Mesenchymal stem cell (in vitro differentiated cells and primary cell): ENCODE measurements around the gene PA2G4.

Experiments used
- DNase-seq: peaks from one replicate; pipeline ENCODE4 v3.0.0-alpha.2; 2013
- H2AFZ ChIP-seq: one replicate; pipeline ENCODE4 v1.6.1; 2013; ENCODE audit warnings: low read depth, mild to moderate bottlenecking, control low read depth, inconsistent platforms, low read length, moderate library complexity
- H2AK5ac ChIP-seq: 2 replicates; pipeline ENCODE4 v1.6.1; 2013; ENCODE audit warnings: low read length, moderate library complexity, mild to moderate bottlenecking, inconsistent platforms; ENCODE audit not compliant: severe bottlenecking
- H2BK120ac ChIP-seq: one replicate; pipeline ENCODE4 v1.6.1; 2013; ENCODE audit warnings: low read depth, mild to moderate bottlenecking, inconsistent platforms, low read length, moderate library complexity
- H2BK12ac ChIP-seq, 2 experiments: one replicate each; pipeline ENCODE4 v1.6.1; 2013; ENCODE audit warnings: inconsistent platforms in 2 of 2, low read length in 2 of 2, mild to moderate bottlenecking in 2 of 2, moderate library complexity in 2 of 2, control low read depth in 1 of 2
- H2BK15ac ChIP-seq: one replicate; pipeline ENCODE4 v1.6.1; 2013; ENCODE audit warnings: mild to moderate bottlenecking, low read depth, inconsistent platforms; ENCODE audit not compliant: poor library complexity, severe bottlenecking
- H2BK5ac ChIP-seq: 2 replicates; pipeline ENCODE4 v1.6.1; 2013; ENCODE audit warnings: low read depth, mild to moderate bottlenecking, low read length, control low read depth, inconsistent platforms; ENCODE audit not compliant: poor library complexity, severe bottlenecking
- H3K14ac ChIP-seq, 2 experiments: one replicate each; pipeline ENCODE4 v1.6.1; 2013; ENCODE audit warnings: inconsistent platforms in 2 of 2, low read length in 2 of 2, control low read depth in 1 of 2, mild to moderate bottlenecking in 1 of 2, moderate library complexity in 1 of 2
- H3K18ac ChIP-seq, 2 experiments: one replicate each; pipeline ENCODE4 v1.6.1; 2013; ENCODE audit warnings: inconsistent platforms in 2 of 2, low read length in 2 of 2, control low read depth in 1 of 2, low read depth in 1 of 2, mild to moderate bottlenecking in 1 of 2
- H3K23ac ChIP-seq, 2 experiments: one replicate each; pipeline ENCODE4 v1.6.1; 2013; ENCODE audit warnings: inconsistent platforms in 2 of 2, low read length in 2 of 2, mild to moderate bottlenecking in 2 of 2, moderate library complexity in 2 of 2, control low read depth in 1 of 2
- H3K27ac ChIP-seq: 2 replicates; pipeline ENCODE4 v1.5.1; 2013; ENCODE audit warnings: mild to moderate bottlenecking, moderate library complexity, low read length, control low read depth, inconsistent platforms; ENCODE audit not compliant: poor library complexity, severe bottlenecking
- H3K27me3 ChIP-seq, 2 experiments: 2 replicates each; pipeline versions ENCODE4 v1.6.1 to v1.7.0; 2013; ENCODE audit warnings: low read length in 2 of 2, mild to moderate bottlenecking in 2 of 2, moderate library complexity in 2 of 2, control low read depth in 1 of 2, inconsistent platforms in 1 of 2; ENCODE audit not compliant: control insufficient read depth in 1 of 2, insufficient read depth in 1 of 2
- H3K36me3 ChIP-seq, 2 experiments: 2 replicates each; pipeline versions ENCODE4 v1.6.1 to v1.7.0; 2013; ENCODE audit warnings: low read length in 2 of 2, control low read depth in 1 of 2, inconsistent platforms in 1 of 2, low read depth in 1 of 2, mild to moderate bottlenecking in 1 of 2; ENCODE audit not compliant: insufficient read depth in 2 of 2, control insufficient read depth in 1 of 2
- H3K4ac ChIP-seq, 2 experiments: one replicate each; pipeline ENCODE4 v1.6.1; 2013; ENCODE audit warnings: inconsistent platforms in 2 of 2, low read length in 2 of 2, mild to moderate bottlenecking in 2 of 2, moderate library complexity in 2 of 2, control low read depth in 1 of 2, low read depth in 1 of 2
- H3K4me1 ChIP-seq: 2 replicates; pipeline ENCODE4 v1.6.1; 2013; ENCODE audit warnings: low read depth, low read length, control low read depth; ENCODE audit not compliant: control insufficient read depth, insufficient read depth
- H3K4me2 ChIP-seq: 2 replicates; pipeline ENCODE4 v1.6.1; 2013; ENCODE audit warnings: low read length, mild to moderate bottlenecking, inconsistent platforms; ENCODE audit not compliant: poor library complexity, severe bottlenecking
- H3K4me3 ChIP-seq, 2 experiments: 2 replicates each; pipeline versions ENCODE4 v1.5.1 to v1.7.0; 2013; ENCODE audit warnings: low read length in 2 of 2, mild to moderate bottlenecking in 2 of 2, control low read depth in 1 of 2, low read depth in 1 of 2; ENCODE audit not compliant: insufficient read depth in 1 of 2
- H3K79me1 ChIP-seq: replicated peaks from 2 replicates; pipeline ENCODE4 v1.6.1; 2013; ENCODE audit warnings: mild to moderate bottlenecking, control low read depth, low read length, inconsistent platforms; ENCODE audit not compliant: poor library complexity, severe bottlenecking
- H3K9ac ChIP-seq: 2 replicates; pipeline ENCODE4 v1.7.0; 2013; ENCODE audit warnings: mild to moderate bottlenecking, low read length, moderate library complexity
- H3K9me3 ChIP-seq: 2 replicates; pipeline ENCODE4 v1.7.0; 2013; ENCODE audit warnings: mild to moderate bottlenecking, low read length; ENCODE audit not compliant: control insufficient read depth
- H4K8ac ChIP-seq: one replicate; pipeline ENCODE4 v1.6.1; 2013; ENCODE audit warnings: inconsistent platforms, mild to moderate bottlenecking, low read length, moderate library complexity
- H4K91ac ChIP-seq: one replicate; pipeline ENCODE4 v1.6.1; 2013; ENCODE audit warnings: mild to moderate bottlenecking, low read length, inconsistent platforms
- WGBS: methylation state at CpG from one replicate; pipeline ENCODE4 v1.1.7; 2013; ENCODE audit warnings: mixed read lengths; 5-methylcytosine and 5-hydroxymethylcytosine counted together

PA2G4 gene

GRCh38 chr12:56146492-56147460, 42.4 kb downstream of the PA2G4 start:
- WGBS: 89% methylated on average over 10 of the region's 13 CpGs
- Histone ChIP-seq H3K27me3 (no peaks in the 10 kb centered on the region), H2BK15ac (no peak overlapping the region), H2BK5ac (no peak overlapping the region), H2AK5ac (no peak overlapping the region), H3K23ac (no peak overlapping the region), H3K4ac (no peak overlapping the region), H2AFZ (no peak overlapping the region), H3K4me1 (peaks cover 2% of the 10 kb centered on the region), H3K79me1 (no peaks in the 10 kb centered on the region), H4K8ac (no peak overlapping the region), H3K18ac (no peak overlapping the region), H3K9ac (no peak overlapping the region), H3K9me3 (no peaks in the 10 kb centered on the region), H3K27ac (no peak overlapping the region), H3K4me2 (no peak overlapping the region), H2BK120ac (no peak overlapping the region), H4K91ac (no peak overlapping the region), H3K14ac (no peak overlapping the region), H3K4me3 (no peak overlapping the region), H2BK12ac (no peak overlapping the region), H3K36me3 (peaks cover 29 to 35% of the 10 kb centered on the region in 2 experiments)
- DNase-seq: no peak

GRCh38 chr12:56150563-56150962, 46.2 kb downstream of the PA2G4 start:
- Histone ChIP-seq H3K9me3 (no peaks in the 10 kb centered on the region), H3K9ac (no peak overlapping the region), H3K36me3 (peaks cover 11 to 15% of the 10 kb centered on the region in 2 experiments), H4K91ac (no peak overlapping the region), H2BK12ac (no peak overlapping the region), H2BK120ac (no peak overlapping the region), H2AFZ (no peak overlapping the region), H3K27ac (no peak overlapping the region), H4K8ac (no peak overlapping the region), H3K18ac (no peak overlapping the region), H2BK5ac (no peak overlapping the region), H3K4me3 (no peak overlapping the region), H3K27me3 (no peaks in the 10 kb centered on the region), H3K14ac (no peak overlapping the region), H3K4me2 (no peak overlapping the region), H2BK15ac (no peak overlapping the region), H3K4ac (no peak overlapping the region), H3K4me1 (peaks cover 13% of the 10 kb centered on the region), H2AK5ac (no peak overlapping the region), H3K79me1 (peaks cover 17% of the 10 kb centered on the region), H3K23ac (no peak overlapping the region)
- WGBS: 88% methylated on average over 2 of the region's 3 CpGs
- peak; percentile 50 for DNase-seq

- no peaks in the 10 kb centered on the region for H3K27me3 ChIP-seq
- peak overlapping the region; percentile 72 for H3K4me2 ChIP-seq
Observed at GRCh38 chr12:56151672-56152131, 47.3 kb downstream of the PA2G4 start.

GRCh38 chr12:56152132-56152755, 47.9 kb downstream of the PA2G4 start, which contains the start of gene MYL6B:
MYL6B (plus strand) TSS chr12:56152587; CDS start chr12:56153919, 1,332 bp downstream.
- peaks cover 19% of the 10 kb centered on the region for H3K79me1 ChIP-seq
- peak within 1 kb of the TSS; percentile 16 to 53 for H3K23ac ChIP-seq
- H2BK120ac ChIP-seq: no peak within 1 kb of the TSS
- peaks cover 16 to 19% of the 10 kb centered on the region in 2 experiments for H3K36me3 ChIP-seq
- H4K8ac ChIP-seq: peak within 1 kb of the TSS; percentile 76
- H2BK5ac ChIP-seq: no peak within 1 kb of the TSS
- H3K4me2 ChIP-seq: peak within 1 kb of the TSS; percentile 91
- H2AK5ac ChIP-seq: peak within 1 kb of the TSS; percentile 79
- peak within 1 kb of the TSS; percentile 80 for H3K27ac ChIP-seq
- peak; percentile 94 for DNase-seq
- peak within 1 kb of the TSS; percentile 9 to 81 for H3K4ac ChIP-seq
- no peaks in the 10 kb centered on the region for H3K9me3 ChIP-seq
- peak within 1 kb of the TSS in 1 of 2 experiments; percentile 36 for H3K14ac ChIP-seq
- peak within 1 kb of the TSS; percentile 54 to 93 for H3K4me3 ChIP-seq
- no peak within 1 kb of the TSS for H2BK15ac ChIP-seq
- H3K18ac ChIP-seq: peak within 1 kb of the TSS; percentile 53 to 64
- peak within 1 kb of the TSS; percentile 70 for H4K91ac ChIP-seq
- 2% methylated on average over 33 of the region's 37 CpGs for WGBS
- peak within 1 kb of the TSS; percentile 98 for H3K9ac ChIP-seq
- peak within 1 kb of the TSS; percentile 49 for H2AFZ ChIP-seq
- no peaks in the 10 kb centered on the region for H3K27me3 ChIP-seq
- H3K4me1 ChIP-seq: peaks cover 13% of the 10 kb centered on the region
- peak within 1 kb of the TSS in 1 of 2 experiments; percentile 15 for H2BK12ac ChIP-seq

More at GRCh38 chr12:56151672-56152131, 47.3 kb downstream of the PA2G4 start:
- H3K14ac ChIP-seq: no peak overlapping the region
- WGBS: 19% methylated on average over 12 of the region's 12 CpGs
- peak overlapping the region; percentile 49 for H2AFZ ChIP-seq
- no peak overlapping the region for H2BK120ac ChIP-seq
- H2AK5ac ChIP-seq: no peak overlapping the region
- peak overlapping the region; percentile 80 for H3K27ac ChIP-seq
- peak overlapping the region; percentile 9 to 81 for H3K4ac ChIP-seq
- H3K18ac ChIP-seq: peak overlapping the region in 1 of 2 experiments; percentile 28
- peaks cover 13% of the 10 kb centered on the region for H3K4me1 ChIP-seq
- H4K91ac ChIP-seq: no peak overlapping the region
- no peak overlapping the region for H2BK5ac ChIP-seq
- H2BK15ac ChIP-seq: no peak overlapping the region
- H4K8ac ChIP-seq: peak overlapping the region; percentile 4
- H3K9ac ChIP-seq: peak overlapping the region; percentile 98
- peak overlapping the region; percentile 43 to 93 for H3K4me3 ChIP-seq
- DNase-seq: no peak
- peak overlapping the region in 1 of 2 experiments; percentile 15 for H2BK12ac ChIP-seq
- peaks cover 19% of the 10 kb centered on the region for H3K79me1 ChIP-seq
- peaks cover 16 to 19% of the 10 kb centered on the region in 2 experiments for H3K36me3 ChIP-seq
- H3K9me3 ChIP-seq: no peaks in the 10 kb centered on the region
- no peak overlapping the region for H3K23ac ChIP-seq
